Measurements from ENCODE around the gene GPR143.
"Not testable (repeated sequence)": the region's sequence is repeated elsewhere in the genome, so short reads cannot be mapped to it uniquely, and the experiment has no call there.

GPR143 gene

DNA sequence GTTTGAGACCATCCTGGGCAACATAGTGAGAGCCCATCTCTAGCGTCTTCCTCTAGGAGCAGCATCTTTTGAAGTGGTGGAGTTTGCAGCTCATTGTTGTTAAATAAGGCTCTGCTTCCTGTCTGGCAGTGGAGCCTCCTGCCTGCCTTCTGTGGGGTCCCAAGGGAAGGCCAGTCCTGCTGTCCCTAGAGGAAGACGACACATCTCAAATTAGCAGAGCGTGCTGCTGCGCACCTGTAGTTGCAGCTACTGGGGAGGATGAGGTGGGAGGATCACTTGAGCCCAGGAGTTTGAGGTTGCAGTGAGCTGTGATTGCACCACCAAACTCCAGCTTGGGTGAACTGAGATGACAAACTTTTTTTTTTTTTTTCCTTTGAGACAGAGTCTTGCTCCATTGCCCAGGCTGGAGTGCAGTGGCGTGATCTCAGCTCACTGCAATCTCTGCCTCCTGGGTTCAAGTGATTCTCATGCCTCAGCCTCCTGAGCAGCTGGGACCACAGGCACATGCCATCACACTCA lies 2.7 kb upstream of the GPR143 start:
- DNase-seq (ENCODE audit: low read depth in 3 of 3) = not testable (repeated sequence)

DNA sequence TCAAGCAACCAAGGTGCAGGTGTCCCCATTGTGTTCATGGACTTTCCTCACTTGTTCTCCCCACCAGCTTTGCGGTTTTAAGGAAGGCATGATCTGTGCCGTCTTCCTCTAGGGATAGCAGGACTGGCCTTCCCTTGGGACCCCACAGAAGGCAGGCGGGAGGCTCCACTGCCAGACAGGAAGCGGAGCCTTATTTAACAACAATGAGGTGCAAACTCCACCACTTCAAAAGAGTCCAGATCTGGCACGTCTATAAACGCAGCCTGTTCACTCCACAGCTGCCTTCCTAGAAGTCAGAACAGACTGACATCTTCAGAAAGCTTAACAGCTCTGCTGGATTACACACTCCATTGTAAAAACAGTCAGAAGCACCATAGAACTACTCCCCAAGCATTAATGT lies 1.7 kb upstream of the GPR143 start:
- no peak for DNase-seq (ENCODE audit: low read depth in 3 of 3)

DNA sequence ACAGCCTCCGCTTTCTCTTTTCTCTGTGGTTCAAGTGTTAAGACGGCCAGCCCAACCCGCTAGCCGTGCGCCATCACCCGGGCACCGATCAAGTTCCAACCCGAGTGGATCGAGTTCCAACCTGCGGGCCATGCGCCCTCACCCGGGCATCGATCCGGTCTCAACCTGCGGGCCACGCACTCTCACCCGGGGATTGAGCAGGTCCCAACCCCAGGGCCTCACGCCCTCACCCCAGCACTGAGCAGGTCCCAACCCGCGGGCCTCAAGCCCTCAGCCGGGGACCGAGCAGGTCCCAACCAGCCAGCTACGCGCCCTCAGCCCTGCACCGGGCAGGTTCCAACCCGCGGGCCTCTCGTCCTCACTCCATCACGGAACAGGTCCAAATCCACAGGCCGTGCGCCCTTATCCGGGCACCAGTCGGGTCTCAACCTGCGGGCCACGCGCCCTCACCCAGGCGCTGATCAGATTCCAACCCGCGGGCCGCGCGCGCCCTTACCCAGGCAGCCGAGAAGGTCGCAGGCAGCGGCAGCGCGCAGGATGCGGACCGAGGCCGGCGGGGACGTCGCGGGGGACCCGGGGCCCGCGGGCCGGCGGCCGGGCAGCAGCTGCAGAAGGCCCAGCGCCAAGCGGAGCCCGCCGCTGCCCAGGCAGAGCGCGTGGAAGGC lies 443 bp downstream of the GPR143 start:
- DNase-seq (ENCODE audit: low read depth in 3 of 3) = no peak

DNA sequence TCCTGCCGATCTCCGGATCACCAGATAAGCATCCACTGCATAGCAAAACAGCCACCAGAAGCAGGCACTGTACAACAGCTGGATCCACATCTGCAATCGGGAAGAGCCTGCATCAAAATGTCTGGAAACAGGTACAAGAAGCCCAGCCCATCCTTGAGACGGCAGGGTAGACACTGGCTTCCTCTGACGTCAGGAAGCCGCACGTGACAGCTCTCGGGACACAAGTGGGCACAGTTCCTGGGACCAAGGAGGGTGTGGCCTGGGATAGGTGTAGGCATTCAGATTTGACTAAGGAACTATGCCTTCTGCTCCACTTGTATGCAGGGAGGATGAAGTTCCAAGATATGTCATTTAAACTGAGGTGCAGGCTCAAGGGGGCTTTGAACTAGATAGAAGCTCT lies 6.3 kb downstream of the GPR143 start:
- DNase-seq (ENCODE audit: low read depth in 3 of 3) = no peak

DNA sequence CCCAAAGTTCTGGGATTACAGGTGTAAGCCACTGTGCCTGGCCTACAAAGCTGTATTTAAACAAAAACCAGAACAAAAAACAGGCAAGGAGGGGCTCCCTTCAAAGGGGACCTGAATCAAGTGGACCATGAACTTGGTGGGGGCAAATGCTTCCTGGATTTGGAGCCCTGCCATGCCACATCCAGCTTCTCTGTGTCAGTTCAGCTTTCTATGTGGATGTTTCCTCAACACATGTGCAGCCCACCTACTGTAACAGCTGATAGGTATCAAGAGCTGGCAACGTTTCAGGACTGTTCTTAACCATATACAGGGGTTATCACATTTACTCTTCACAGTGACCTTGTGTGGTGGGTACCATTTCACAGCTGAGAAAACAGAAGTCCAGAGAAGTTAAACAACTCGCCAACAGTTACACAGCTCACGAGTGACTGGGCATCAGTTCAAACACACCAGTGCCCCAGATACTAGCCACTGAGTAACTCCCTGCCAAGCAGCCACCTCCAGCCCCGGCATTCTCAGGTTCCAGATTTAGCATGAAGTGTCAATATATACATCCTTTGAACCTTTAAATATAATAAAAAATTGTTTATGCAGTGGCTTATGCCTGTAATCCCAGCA lies 7.5 kb downstream of the GPR143 start:
- no peak for DNase-seq (ENCODE audit: low read depth in 3 of 3)

DNA sequence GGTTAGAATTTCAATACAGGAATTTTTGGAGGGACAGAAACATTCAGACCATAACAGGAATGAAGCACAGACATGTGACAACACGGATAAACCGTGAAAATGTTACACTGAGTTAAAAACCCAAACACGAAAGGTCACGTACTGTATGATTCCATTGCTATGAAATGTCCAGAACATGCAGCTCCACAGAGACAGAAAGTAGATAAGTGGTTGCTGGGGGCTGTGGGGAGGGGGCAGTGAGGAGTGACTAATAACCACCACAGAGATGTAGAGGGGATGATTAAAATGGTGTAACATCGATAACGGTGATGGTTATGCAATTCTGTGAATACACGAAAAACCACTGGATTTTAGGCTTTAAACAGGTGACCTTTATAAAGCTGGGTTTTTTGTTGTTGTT lies 8.3 kb downstream of the GPR143 start:
- no peak for DNase-seq (ENCODE audit: low read depth in 3 of 3)

DNA sequence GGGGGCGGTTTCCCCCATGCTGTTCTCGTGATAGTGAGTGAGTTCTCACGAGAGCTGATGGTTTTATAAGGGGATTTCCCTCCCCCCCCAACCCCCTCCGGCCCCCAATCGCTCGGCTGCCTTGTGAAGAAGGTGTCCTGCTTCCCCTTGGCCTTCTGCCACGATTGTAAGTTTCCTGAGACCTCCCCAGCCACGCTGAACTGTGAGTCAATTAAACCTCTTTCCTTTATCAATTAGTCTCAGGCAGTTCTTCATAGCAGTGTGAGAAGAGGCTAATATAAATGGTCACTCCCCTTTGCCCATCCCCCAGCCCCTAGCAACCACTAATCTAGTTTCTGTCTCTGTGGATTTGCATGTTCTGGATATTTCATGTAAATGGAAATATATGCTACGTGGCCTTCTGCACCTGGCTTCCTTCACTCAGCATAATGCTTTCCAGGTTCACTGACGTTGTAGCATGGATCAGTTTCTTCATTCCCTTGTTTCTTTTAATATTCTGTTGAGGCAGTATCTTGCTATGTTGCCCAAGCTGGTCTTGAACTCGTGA lies 16.4 kb downstream of the GPR143 start:
- no peak for DNase-seq (ENCODE audit: low read depth in 3 of 3)

DNA sequence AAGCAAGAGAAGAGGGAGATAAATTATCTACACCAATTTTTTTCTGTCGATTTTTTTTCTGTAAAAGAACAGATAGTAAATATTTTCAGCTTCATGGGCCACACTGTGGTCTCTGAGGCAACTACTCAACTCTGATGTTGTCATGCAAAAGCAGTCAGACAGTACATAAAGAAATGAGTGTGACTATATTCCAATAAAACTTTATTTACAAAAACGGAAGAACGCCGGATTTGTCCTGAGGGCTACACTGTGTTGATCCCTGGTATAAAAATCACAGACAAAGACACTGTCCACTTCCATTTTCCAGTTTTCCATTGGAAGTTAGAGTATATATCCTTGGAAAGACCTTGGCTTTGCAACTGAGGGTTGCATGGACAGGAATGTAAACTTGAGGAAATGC lies 18.0 kb downstream of the GPR143 start:
- DNase-seq (ENCODE audit: low read depth in 3 of 3) = no peak

DNA sequence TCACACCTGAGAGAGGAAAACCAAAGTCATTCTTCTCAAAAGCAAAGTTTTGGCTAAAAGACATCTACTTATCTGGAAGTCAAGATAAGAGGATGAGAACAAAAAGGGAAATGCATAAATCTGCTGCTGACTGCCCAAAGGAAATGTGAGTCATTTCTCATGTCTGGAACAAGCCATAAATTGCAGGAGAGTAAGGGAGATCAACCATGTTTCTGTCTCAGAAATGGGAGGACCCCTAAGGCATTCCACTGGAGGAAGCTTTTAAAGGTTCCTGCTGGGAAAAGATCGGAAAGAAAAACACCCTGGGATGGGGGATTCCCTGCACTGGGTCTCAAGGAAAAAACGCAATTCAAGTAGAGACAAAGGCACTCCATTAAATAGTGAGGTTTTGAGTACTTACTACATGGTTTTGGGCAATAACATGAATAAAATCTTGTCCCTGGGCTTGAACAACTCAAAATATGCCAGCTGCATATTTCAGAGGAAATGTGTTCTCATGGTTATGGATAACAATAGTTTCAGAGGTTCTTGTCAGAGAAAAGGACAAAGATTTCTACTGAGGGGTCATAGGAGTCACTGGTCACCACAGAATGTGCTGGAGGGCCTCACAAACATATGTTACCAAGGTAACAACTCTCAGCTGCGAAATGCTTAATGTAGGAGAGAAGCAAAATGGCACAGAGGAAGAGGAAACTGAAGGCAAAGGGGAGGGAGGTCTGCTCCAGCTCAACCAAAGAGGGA lies 19.3 kb downstream of the GPR143 start:
- no peak for DNase-seq (ENCODE audit: low read depth in 3 of 3)

DNA sequence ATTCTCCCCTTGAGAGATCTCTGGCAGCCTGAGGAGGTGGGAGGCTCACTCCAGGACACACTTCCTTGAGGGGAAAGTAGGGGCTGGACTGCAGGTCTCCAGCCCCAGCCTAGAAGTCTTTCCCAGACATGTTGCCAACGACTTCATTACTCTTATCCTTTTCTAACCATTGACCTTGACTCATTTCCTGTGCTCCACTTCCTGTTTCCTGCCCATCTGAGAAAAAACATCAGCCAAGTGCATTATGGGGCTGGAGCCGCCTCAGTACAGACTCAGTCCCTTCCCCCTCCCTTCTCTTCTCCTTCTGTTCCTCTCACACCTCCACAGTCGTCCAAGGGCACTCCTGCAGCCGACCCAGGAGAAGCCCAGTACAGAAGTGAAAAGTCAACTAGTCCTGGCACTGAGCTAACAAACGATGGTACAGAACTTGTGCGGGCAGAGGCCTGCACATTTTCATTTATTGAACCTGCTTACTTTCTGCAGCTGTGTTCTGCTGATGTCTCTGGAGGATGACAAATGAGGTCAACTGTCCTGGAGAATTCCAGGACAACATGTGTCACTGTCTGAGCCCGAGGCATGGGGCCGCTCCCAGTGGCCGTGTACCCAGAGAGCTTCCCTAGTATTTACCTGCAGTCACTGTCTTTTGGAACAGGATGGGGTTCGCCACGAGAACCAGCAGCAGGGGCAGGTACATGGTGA lies 20.1 kb downstream of the GPR143 start:
- DNase-seq (ENCODE audit: low read depth in 3 of 3) = no peak

DNA sequence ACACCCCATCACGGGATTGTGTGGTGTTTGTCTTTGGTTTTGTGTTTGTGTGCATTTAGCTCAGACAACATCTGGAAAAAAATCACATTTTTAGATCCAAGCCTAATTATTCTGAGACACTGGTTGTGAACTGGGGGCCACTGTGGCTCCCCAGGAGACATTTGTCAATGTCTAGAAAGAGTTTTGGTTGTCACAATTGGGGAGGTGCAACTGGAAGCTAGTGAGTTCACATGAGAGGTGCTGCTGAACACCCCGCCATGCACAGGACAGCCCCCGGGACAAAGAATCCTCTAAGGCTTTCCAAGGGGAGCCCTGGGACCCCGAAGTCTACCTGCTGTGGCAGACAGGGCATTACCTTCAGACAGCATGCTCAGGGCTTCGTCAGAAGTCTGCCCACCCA lies 26.5 kb downstream of the GPR143 start:
- DNase-seq (ENCODE audit: low read depth in 3 of 3) = no peak

DNA sequence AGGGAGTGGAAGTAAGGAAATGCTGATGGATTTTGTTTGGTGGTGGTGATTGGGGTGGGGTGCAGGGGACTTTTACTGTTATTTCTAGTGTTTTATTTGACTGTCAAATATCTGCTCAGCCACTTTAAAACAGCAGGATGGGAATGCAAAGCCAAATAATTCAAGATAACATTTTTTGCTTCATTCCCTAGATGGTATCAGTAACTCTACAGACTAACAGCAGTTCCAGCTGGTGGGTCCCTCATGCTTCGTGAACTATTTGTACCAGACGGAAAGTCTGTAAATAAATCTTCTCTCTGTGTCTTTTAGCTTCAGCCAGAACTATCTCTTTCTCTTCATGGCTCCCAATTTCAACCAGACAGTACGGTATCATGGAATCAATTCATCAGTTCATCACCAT lies 27.5 kb downstream of the GPR143 start:
- DNase-seq (ENCODE audit: low read depth in 3 of 3) = no peak

DNA sequence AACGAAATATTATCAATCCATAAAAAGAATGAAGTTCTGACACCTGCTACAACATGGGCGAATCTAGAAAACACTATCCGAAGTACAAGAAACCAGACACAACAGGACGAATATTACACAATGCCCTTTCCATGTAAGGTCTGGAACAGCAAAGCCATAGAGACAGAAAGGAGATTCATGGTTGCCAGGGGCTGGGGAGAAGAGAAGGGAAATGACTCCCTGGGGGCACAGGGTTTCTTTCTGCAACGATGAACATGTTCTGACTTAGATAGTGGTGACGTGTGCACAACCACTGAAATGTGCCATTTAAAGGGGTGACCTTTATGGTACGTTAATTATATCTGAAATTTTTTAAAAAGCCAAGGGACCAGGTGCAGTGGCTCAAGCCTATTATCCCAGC lies 28.3 kb downstream of the GPR143 start:
- no peak for DNase-seq (ENCODE audit: low read depth in 3 of 3)

DNA sequence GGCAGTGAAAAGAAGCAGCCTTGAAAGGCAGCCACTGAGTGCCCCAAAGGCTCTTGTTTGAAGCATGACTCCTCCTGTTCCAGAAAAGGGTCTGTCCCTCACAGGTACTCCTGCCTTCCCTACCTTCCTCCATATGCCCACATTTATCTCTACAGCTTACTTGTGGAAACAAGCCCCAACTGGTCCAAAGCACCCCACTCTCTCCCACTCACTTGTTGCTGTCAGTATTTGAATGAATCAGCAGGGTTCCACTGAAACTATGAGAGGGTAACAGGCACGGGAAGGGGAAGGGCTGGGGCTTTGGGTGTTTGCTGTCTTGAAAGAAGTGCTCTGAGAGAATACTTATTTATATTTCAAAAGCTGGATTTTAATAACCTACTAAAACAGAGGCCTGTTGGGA lies 34.9 kb downstream of the GPR143 start:
- no peak for DNase-seq (ENCODE audit: low read depth in 3 of 3)

DNA sequence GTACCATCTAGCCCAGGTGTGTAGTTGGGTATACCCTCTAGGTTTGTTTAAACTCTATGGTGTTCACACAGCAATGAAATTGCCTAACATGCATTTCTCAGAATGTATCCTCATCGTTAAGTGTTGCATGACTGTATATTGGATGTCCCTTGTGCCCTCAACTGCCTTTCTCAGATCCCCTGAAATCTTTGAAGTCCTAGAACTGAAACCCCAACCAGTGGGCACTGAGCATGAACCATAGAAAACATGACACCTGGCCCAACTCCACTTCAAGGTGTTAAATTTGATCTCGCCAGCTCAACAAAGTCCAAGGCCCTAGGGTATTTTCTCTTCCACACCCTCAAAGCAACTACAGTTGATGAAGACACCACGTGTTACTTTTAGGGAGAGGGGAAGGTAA lies 35.6 kb downstream of the GPR143 start:
- DNase-seq (ENCODE audit: low read depth in 3 of 3) = no peak

DNA sequence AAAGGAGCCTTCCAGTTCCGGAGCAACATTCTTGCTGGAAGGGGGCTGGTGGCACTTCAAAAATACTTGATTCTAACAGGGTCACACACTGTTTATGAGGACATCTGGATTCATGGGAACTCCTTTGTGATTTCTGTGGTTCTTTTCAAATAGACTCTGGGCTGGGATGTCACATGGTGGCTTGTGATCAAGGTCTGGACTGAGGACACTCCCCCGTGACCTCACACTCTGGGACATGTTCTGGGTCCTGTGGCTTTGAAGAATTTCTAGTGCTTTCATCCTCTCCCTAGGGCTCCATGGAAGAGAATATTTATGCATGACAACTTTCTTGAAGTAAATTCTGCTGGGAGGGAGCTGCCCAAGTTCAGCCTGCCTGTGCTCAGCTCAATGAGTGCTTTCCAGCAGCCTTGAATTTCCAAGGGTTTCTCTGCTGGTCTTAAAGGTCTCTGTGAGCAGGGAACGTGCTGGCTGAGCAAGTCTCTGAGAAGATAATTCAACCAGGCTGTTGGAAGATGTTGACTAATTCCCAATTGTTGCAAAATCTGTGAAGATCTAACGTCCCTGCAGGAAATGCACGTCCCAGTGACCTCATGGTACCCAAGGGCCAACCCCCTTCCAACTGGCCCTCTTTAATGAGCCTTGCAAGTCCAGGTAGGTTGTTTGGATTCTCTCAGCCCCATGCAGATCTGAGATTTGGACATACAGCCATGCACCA lies 36.3 kb downstream of the GPR143 start:
- no peak for DNase-seq (ENCODE audit: low read depth in 3 of 3)

DNA sequence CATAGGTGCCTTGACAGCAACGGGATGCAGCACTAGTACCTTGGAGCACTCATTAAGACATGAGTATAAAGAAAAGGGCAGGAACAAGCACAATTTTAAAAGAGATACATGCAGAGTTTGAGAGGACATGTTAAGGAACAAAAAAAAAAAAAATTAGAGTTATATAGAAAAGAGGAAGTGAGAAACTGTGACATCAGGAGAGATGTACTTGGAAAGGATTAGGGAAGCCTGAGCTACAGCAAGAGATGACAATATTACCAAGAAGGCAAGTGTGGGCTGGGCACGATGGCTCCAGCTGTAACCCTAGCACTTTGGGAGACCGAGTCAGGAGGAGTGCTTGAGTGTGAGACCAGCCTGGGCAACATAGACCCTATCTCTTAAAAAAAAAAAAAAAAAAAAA lies 37.4 kb downstream of the GPR143 start:
- DNase-seq (ENCODE audit: low read depth in 3 of 3) = no peak

DNA sequence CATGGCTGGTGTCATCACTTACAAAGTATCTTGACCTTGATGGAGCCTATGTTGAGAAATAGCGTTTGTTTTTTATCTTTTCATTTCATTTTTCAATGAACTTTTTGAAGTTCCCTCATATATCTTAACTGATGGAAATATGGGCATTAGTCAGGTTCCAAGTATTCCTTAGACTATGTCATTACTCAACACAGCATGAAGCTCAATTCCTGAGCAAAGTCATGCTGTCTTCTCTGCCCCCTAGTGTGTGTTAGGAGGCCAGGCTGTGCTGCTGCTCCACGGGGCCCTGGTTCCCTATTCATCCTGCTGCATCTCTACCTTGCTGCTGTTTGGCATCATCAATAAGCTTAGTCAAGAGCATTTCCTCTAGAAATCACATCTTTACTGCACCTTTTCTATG lies 40.9 kb downstream of the GPR143 start:
- DNase-seq (ENCODE audit: low read depth in 3 of 3) = no peak

DNA sequence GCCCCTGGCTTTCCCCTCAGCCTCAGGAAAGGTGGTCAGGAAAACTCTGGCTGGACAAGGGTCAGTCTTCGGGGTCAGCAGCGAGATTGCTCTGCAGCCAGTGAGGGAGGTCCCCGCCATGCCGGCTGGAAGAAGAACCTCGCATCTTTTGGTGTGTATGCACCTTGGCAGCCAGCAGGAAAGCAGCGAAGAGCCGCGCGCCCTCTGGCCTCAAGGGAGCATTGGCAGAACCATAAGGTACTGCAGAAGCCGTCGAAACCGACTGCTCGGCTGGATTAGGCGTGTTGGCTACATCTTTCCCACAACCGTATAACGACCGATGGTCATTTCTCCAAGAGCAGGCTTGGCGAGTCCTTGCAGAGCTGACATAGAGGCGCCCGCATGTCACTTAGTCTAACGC lies 48.3 kb downstream of the GPR143 start:
- no peak for DNase-seq (ENCODE audit: low read depth in 3 of 3)

DNA sequence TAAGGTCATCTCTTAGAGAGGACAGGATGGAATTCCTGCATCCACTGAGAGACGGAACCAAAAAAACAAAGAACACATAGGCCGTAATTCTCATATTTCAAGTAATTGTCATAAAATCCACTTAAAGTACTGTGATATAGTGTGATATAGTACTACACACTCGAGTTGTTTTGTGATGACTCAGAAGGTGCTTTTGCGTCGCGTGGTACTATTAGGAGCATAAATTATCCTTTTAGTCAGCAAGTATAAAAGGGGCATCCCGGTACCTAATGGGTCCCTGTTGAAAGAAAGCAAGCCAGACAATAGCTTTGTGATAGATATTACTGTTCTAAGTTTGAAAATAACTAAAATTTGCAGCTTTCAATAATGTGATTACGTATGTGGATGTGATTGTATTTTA lies 55.3 kb downstream of the GPR143 start:
- no peak for DNase-seq (ENCODE audit: low read depth in 3 of 3)

DNA sequence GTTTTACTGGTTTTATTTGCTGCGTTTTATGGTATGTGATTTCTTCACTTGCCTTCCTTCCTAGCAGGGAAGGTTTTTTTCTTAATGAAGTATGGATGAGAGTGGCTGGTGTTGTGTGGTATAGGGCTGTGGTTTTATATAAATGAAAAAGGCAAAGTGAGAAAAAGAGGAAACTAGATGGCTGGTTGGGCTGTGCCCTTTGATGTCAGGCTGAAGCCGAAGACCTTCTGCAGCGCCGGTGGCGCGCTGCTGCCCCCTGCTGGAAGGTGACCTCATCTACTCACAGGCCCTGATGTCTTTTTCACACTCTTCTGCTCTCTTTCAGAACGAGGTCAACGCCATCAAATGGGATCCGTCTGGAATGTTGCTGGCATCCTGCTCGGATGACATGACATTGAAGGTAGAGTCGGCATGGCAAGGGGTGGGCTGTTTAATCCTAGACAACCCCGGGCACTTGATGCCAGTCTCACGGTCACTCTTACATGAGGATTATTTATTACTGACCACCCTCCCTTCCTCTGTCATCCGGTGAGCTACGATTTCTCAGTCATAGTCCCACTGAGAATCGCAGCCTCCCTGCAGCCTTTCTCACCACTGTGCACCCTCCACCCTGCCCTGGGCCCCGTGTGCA lies 56.6 kb downstream of the GPR143 start:
- peak; percentile 45 to 67 (median 54) for DNase-seq (ENCODE audit: low read depth in 3 of 3)

Measured in stimulated activated CD4-positive, alpha-beta T cell treated with anti-CD3 and anti-CD28 coated beads, TNF-alpha, amount 100 ng/mL, for 24 hours (primary cell).